ENCODE measurements around the gene APLNR.

APLNR gene

DNA sequence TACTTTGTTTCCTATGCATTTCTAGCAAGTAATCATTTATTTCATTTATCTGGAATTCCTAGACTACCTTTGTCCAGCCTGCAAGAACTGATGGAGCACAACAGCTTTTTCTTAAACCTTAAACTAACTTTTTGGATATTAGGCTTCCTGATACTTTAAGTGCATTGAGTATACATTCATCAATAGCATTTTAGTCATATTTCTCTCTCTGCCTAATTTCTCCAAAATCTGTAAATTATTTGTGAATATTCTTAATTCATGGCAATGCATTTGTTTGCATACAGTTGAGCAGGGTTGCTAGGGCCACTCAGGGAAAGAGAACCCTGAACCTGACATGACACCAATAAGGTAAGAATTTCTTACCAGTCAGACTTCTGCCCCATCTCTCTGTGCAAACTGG lies 29.1 kb upstream of the APLNR start:
- no peak overlapping the region for H3K4me3 ChIP-seq (ENCODE audit: low read depth, low read length)
- TF ChIP-seq, protein P1, sequence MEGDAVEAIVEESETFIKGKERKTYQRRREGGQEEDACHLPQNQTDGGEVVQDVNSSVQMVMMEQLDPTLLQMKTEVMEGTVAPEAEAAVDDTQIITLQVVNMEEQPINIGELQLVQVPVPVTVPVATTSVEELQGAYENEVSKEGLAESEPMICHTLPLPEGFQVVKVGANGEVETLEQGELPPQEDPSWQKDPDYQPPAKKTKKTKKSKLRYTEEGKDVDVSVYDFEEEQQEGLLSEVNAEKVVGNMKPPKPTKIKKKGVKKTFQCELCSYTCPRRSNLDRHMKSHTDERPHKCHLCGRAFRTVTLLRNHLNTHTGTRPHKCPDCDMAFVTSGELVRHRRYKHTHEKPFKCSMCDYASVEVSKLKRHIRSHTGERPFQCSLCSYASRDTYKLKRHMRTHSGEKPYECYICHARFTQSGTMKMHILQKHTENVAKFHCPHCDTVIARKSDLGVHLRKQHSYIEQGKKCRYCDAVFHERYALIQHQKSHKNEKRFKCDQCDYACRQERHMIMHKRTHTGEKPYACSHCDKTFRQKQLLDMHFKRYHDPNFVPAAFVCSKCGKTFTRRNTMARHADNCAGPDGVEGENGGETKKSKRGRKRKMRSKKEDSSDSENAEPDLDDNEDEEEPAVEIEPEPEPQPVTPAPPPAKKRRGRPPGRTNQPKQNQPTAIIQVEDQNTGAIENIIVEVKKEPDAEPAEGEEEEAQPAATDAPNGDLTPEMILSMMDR (IDR thresholded peaks at IDR 0.05; ENCODE audit: borderline replicate concordance, insufficient read depth, low read depth, low read length) = no peak

DNA sequence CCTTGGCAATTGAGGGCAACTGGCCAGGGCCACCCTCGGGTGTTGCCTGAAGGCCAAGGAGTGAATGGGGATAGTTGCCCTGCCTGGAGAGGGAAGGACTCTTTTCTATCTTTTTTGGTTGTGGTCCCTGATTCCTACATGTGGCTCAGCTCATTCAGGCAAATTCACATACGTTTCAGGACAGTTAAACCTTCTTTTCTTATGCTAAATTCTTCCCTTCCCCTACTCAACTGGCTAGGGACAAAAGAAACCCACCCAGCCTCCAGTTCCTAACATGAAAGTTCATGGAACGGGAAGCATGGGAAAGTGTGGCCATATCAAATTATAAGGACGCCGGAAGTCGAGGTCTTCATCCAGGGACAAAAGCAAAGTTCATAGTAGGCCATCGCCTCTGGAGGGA lies 26.3 kb upstream of the APLNR start:
- TF ChIP-seq, protein P1 (IDR thresholded peaks at IDR 0.05; ENCODE audit: borderline replicate concordance, insufficient read depth, low read depth, low read length) = no peak
- no peak overlapping the region for H3K4me3 ChIP-seq (ENCODE audit: low read depth, low read length)

DNA sequence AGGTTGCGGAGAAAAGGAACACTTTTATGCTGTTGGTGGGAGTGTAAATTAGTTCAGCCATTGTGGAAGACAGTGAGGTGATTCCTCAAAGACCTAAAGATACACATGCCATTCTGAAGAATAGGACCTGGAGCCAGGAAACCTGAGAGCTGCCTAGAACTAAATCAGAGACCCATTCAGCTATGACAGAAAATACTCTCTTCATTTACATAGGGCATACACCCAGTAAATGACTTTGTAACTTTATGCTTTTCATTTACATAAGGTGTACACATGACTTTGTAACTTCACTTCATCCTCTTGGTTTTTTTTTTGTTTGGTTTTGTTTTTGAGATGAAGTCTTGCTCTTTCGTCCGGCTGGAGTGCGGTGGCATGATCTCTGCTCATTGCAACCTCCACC lies 25.1 kb upstream of the APLNR start:
- H3K4me3 ChIP-seq (ENCODE audit: low read depth, low read length) = no peak overlapping the region
- TF ChIP-seq, protein P1 (IDR thresholded peaks at IDR 0.05; ENCODE audit: borderline replicate concordance, insufficient read depth, low read depth, low read length) = no peak

DNA sequence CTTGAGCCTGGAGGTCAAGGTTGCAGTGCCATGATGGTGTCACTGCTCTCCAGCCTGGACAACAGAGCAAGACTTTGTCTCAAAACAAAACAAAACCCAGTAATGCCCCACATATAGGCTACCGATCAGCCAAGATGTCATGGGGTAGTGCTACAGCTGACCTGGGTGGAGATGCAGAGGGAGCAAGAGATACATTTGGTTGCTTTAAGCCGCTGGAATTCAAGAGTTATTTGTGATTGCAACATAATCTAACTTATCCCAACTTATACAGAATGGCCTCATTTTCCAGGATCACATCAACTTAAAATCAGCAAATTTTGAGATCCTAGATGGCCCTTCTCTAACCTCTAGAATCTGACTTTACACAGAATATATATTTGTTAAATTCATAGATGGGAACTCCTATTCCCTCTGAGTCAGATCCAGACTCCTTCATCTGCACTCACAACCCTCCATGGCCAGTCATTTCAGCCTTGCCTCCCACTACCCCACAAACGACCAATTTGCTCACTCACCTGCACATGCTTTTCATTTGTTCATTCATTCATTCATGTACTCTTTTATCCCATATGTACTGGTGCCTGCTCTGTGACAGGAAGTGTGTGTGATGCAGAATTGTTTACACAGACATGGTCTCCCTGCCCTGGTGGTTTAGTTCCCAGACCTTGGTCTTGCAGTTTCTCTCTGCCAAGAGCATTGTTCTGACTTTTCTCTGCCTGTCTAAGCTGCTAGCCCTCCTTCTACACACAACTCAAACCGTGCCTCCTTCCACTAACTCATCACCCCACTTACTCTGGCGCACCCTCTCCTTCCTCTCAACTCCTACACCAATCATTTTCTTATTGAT lies 24.1 kb upstream of the APLNR start:
- H3K4me3 ChIP-seq (ENCODE audit: low read depth, low read length) = no peak overlapping the region
- TF ChIP-seq, protein P1 (IDR thresholded peaks at IDR 0.05; ENCODE audit: borderline replicate concordance, insufficient read depth, low read depth, low read length) = no peak

DNA sequence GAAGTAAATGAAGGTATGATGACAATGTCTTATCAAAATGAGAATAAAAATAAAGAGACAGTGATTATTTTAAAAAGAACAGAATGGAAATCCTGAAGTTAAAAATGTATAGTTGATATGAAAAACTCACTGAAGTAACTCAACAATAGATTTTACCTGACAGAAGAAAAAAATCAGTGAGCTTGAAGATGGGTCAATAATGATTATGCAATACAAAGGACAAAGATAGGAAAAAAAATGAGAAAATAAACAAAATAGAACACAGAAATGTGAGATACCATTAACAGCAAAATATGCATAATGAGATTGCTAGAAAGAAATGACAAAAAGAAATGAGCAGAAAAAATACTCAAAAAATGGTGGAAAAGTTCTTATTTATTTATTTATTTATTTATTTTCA lies 19.1 kb upstream of the APLNR start:
- no peak overlapping the region for H3K4me3 ChIP-seq (ENCODE audit: low read depth, low read length)
- TF ChIP-seq, protein P1 (IDR thresholded peaks at IDR 0.05; ENCODE audit: borderline replicate concordance, insufficient read depth, low read depth, low read length) = no peak

DNA sequence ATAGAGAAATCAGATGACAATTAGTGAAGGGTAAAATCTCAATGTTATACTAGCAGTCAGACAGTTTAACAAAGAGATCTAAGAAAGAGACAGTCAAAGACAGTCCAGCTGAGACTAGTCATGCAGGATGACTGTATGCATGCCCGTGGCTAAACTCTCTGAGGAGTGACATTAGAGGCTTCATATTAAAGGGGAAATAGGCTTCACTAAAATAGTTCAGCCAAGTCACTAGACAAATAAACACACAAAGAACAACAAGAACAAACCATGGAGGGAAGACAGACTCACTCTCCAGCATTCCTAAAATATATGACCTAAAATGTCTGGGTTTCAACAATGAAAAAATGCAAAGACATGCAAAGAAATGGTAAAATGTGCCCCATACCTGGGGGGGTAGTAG lies 18.6 kb upstream of the APLNR start:
- H3K4me3 ChIP-seq (ENCODE audit: low read depth, low read length) = no peak overlapping the region
- TF ChIP-seq, protein P1 (IDR thresholded peaks at IDR 0.05; ENCODE audit: borderline replicate concordance, insufficient read depth, low read depth, low read length) = no peak

DNA sequence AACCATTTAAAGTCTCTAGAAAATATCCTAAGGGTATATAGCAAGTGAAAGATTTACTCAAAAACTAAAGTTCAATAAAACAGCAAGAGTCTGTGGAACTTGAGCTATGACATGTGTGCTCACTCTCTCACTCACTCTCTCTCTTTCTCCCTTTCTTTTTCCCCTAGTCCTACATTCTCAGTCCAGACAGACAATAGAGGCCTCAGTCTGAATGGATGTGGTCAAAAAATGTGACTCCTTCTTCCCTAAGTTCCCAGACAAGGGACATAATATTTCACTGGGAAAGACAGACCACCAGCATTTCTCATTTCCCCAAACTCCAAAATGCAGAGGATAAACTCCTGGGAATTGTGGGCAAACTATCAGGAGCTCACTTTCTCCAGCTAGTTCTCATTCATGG lies 17.6 kb upstream of the APLNR start:
- TF ChIP-seq, protein P1 (IDR thresholded peaks at IDR 0.05; ENCODE audit: borderline replicate concordance, insufficient read depth, low read depth, low read length) = no peak
- no peak overlapping the region for H3K4me3 ChIP-seq (ENCODE audit: low read depth, low read length)
